ENCODE measurements around the gene SMS.

SMS gene

DNA sequence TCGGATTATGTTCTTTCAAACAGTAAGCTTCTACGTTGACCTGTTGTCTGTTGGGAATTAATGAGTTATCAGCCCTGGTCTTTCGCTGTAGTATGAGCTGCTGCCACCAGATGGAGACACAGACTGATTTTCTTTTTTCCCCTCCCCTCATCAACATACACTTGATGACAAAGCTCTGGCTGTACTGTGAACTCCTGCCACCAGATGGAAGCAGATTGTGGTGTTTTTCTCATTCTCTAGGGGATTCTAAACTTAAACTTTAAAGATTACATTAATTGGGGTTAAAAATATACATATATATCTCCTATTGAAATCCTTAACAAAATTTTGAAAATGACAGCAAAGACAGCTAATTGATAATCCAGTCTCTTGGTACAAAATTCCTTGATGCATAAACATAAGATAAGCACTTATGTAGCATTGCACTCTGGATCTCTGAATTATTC lies 44.8 kb downstream of the SMS start:
- FAIRE-seq, result peak; percentile 97

- no peak for FAIRE-seq
These were observed 46.1 kb downstream of the SMS start for GRCh38 chrX:21986596-21986995.

GRCh38 chrX:21989384-21989783 lies 48.9 kb downstream of the SMS start:
- no peak for FAIRE-seq

- no peak for FAIRE-seq
These were observed 50.3 kb downstream of the SMS start for GRCh38 chrX:21990832-21991231.

DNA sequence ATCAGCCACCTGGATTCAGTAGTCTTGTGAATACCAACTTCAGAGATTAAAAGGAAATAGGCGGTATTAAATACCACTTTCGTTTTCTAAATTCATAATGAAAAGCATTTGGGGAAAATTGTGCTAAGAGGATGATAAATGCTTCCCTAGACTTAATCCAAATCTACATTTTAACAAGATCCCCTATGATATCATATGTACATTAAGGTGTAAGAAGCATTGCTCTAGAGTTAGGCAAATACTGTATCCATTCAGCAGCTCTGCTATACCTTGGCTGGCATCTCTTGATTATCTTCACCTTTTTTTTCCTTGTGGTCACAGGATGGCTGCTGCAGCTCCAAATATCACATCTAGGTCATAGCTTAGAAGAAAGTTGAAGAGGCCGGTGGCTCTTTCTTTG lies 51.0 kb downstream of the SMS start:
- no peak for FAIRE-seq

DNA sequence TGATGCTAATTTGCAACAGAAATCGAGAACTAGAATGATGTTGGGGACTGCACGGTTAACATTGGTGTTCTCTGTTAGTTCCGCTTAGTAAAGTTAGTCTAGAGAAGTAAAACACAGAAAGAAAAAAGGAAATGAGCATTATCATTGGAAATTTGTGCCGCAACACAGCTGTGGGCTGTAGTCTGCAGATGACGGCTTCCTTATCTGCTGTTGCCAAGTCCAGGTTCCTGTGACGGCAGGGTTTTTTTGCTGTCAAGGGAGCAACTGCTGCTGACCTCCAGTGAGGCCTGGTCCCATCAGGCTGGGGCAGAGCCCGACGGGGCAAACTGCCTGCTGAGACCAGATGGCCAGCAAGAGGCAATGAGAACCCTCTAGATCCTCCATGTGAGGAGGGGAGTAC lies 52.8 kb downstream of the SMS start:
- no peak for FAIRE-seq

GRCh38 chrX:21996872-21997455 lies 56.5 kb downstream of the SMS start:
- no peak for FAIRE-seq

- no peak for FAIRE-seq
These were observed 57.5 kb downstream of the SMS start for GRCh38 chrX:21998037-21998436.

- FAIRE-seq, result no peak
These were observed 64.4 kb downstream of the SMS start for GRCh38 chrX:22004866-22005265.

DNA sequence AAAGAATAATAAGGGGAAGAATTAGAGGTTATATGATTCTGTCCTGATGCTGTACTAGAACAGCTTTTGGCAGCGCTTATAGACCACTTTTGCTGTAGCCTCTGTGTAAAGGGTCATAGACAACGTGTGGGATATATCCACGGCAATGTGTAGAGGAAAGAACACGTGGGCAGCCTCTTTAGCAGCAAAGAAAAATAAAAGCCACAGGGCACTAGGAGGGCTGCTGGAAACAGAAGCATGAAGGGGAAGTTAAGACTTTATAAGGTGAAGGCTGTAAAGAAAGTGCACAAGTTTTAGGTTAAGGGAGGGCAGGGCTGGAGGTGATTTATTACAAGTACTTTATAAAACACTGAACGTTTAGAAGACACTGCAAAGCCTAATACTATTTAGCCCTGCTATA lies 71.5 kb downstream of the SMS start:
- FAIRE-seq, result no peak

- FAIRE-seq, result no peak
These were observed 72.4 kb downstream of the SMS start for GRCh38 chrX:22012931-22013330.

DNA sequence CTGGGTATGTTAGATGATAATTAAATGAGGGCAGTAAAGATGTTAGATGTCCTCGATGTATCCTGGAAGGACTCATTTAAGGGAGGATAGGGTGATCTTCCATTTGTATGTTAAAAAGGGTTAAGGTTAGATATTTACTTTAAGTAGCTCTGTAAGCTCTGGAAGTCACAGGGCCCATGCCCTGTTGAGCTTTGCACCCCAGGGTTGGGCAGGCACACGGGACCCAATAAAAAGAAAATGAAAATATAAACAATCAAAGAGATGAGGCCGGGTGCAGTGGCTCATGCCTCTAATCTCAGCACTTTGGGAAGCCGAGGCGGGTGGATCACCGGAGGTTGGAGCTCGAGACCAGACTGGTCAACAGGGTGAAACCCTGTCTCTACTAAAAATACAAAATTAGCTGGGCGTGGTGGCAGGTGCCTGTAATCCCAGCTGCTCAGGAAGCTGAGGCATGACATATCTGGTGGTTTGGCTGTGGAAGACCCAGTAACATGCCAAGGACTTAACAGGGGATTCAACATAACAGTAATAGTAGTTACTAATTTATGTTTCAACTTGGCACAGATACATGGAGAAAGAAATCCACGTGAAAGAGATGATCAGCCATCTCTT lies 74.7 kb downstream of the SMS start:
- FAIRE-seq, result no peak

DNA sequence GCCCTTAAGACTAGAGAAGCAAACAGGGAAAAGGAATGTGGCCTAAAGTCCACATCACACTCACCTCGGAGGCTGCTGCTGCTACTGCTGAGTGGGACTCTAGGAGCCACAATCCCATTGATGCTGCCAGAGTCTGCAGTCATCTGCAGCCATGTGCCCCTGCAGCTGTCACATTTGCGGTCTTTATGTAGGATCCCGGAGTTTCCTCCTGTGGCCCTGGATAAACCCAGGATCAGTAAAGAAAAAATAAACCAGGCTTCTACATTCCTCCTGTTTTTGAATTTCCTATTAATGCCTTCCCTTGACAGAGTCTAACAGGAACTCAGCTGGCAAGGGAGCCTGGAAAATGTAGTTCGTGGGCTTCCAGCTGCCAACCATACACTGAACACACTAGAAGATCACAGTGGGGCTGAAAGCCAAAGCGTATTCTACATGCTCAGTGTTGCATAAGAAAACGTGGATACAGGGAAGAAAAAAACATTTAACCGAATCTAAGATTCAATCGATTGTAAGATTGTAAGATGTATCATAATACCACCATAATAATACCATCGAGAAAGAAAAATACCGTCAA lies 81.3 kb downstream of the SMS start:
- FAIRE-seq, result no peak

DNA sequence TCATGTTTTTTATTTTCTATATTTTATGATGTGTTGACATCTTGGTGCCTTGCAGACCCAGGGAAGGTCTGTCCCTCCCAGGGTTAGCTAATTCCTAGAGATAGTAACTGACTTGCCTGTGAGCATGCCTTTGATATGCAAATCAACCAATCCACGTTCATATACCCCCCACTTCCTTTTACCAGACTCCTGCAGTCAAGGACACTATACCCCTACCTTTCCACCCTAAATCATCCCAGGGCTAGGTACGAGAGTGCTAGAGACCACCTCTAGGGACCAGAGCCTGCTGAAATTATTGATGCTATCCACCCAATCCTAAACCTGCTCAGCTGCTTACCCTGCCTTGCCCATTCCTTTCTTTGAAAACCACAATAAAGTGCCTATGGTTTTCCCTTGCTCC lies 84.1 kb downstream of the SMS start:
- FAIRE-seq, result no peak

DNA sequence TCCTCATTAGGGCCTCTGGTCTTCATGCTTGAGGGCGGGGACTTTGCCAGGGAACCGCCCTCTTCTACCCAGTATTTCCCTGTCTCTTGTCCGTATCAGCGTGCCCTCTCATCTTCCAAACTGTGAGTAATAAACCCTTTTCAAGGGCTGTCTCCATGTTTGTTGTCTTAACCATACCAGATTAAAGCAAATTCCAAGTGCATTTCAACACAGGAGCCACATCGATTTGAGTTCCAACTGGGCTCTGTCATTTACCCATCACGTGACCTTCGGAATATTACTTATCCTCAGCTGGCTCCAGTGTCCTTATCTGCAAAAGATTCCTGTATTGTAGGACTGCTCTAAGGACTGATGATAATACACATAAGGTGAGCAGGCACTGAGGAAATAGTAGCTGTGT lies 85.2 kb downstream of the SMS start:
- FAIRE-seq, result no peak

DNA sequence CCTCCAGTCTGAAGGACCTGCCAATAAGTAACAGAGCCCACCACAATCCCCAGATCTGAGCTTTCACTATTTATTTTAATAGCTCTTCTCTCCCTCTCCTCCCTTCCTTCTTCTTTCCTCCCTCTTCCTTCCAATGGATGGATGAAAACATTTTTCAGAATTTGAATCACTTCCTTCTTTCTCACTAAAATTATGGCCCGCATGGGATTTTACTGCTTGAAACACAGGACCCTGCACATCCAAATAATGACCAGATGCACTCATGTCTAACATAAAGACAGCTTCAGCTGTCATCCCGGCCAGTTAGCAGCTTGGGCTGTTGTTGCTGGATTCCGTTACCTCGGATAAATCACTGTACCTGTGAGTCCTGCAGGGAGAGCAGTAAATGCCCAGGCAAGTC lies 86.2 kb downstream of the SMS start:
- FAIRE-seq, result no peak

- FAIRE-seq, result no peak
These were observed 91.6 kb downstream of the SMS start, which contains the start of gene PHEX for GRCh38 chrX:22032084-22032483. TSS of gene PHEX (plus strand) at chrX:22032325. CDS start at chrX:22033006, 681 bp downstream.

DNA sequence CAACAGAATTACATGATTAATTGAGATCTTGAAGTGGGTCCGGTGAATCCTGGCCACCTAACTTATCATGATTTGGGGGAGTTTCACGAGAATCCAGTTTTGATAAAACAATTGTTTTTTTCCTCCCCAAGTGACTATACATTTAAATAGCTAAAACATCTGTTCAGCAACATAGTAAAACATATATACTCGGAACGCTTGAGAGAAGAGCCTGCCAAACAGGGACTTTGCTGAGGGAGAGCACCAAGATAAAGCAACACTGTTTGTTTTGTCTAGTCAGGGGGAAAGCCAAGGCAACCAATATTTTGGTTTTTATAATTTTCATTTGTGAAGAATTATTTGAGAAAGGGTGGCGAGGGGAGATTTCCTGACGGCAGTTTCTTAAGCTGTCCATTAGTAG lies 92.0 kb downstream of the SMS start:
- FAIRE-seq, result no peak

DNA sequence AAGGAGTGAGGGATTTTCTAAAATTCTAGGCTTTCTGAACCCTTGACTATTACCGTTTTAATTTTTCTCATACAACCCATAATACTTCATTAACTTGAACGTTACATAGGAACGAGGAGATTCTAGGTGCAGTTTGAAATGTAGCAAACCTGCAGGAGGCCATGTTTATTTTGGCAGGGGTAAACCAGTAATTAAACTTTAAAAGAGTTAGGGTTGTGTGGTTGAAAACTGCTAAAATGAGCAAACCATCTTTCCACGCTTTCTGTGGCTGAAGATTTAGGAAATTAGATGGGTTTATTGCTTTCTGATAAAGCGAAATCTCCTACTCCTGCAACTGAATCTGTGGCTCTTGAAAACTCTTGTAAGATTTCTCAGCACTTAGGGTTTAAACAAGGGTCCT lies 93.3 kb downstream of the SMS start:
- no peak for FAIRE-seq

DNA sequence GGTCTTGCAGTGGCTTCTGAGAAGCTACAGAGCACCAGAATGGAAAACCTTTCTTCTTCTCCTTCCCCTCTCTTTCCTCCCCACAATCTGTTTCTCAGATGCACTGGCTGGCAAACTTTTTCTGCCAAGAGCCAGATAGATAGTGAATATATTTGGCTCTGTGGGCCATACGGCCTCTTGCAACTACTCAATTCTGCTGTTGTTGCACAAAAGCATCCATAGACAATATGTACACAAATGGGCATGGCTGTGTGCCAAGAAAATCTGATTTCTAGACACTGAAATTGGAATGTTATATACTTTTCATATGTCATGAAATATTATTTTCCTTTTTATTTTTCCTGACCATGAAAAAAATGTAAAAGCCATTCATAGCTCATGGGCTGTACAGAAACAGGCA lies 94.7 kb downstream of the SMS start:
- no peak for FAIRE-seq

GRCh38 chrX:22037225-22037624 lies 96.7 kb downstream of the SMS start:
- no peak for FAIRE-seq

DNA sequence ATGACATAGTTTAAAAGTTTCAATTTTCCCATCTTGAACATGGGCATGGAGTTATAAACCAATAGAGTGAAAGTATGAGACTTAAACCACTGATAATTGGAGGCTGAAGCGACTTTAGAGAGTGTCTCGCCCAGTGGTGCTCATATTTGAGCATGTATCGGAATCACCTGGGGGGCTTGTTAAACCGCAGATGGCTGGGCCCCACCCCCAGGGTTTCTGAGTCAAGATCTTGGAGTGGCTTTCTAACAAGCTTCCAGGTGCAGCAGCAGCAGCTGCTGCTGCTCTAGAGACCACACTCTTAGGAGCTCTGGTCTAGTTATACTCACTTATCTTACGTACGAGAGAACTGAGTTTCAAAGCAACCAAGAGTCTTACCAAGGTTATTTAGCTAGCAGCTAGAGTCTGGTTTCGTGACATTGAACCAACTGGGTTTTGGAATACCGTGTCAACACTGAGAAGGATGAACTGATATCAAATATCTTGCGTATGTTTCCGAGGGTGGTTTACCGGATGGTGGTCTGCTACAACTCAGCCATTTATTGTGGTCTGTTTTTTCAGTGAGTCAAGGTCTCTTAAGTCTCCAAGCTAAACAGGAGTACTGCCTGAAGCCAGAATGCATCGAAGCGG lies 97.5 kb downstream of the SMS start:
- no peak for FAIRE-seq

GRCh38 chrX:22039541-22039940 lies 99.0 kb downstream of the SMS start:
- no peak for FAIRE-seq

- FAIRE-seq, result no peak
These were observed 99.7 kb downstream of the SMS start for GRCh38 chrX:22040184-22040583.

All from G401.6 (cell line).